HG03457 (cell line): Measurements from ENCODE around the gene PTPA.
"Not testable (repeated sequence)": the region's sequence is repeated elsewhere in the genome, so short reads cannot be mapped to it uniquely, and the experiment has no call there.

Experiments
- ATAC-seq: cut with Tn5 transposase; IDR thresholded peaks from one replicate; pipeline ENCODE4 v1.9.1; 2021; ENCODE audit warnings: moderate number of reproducible peaks; ENCODE audit not compliant: unreplicated experiment

The PTPA gene

DNA sequence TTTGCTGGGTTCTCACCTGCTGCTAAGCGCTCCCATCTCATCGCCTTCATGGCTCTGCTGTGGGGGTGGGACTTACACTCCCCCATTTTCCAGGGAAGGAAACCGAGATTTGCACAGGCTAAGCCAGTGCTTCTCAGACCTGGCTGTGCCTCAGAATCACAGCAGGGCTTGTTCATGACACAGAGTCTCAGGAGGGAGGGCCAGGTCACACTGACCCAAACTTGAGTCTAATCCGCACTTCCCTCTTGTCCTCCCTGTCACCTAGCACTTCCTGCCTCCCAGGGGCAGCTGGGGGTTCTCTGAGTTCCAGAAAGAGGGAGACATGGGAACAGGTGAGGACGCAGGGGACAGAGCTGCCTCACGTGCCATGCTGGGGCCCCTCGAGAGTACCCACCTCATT lies 82.4 kb downstream of the PTPA start:
- ATAC-seq = no peak

DNA sequence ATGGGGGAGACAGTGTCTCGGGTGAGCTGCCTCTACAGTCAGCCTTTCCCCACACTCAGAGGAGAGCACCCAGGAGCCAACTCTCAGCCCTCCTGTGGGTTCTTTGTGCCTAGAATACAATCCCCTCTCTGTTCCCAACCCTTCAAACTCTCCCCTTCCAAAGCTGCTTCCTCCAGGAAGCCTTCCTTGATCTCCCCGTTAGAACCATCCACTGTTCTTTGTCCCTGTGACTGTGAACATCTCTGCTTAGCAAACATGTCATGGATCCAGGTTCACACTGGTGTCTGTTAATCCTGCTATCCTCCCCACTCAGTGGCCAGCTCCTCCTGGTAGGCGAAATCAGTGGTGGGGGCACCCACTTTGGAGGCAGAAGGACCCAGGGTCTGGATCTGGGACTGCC lies 83.0 kb downstream of the PTPA start:
- no peak for ATAC-seq

- no peak for ATAC-seq
Measured at GRCh38 chr9:129195606-129196005, 84.4 kb downstream of the PTPA start.

- ATAC-seq = not testable (repeated sequence)
Measured at GRCh38 chr9:129197045-129197444, 85.8 kb downstream of the PTPA start.

DNA sequence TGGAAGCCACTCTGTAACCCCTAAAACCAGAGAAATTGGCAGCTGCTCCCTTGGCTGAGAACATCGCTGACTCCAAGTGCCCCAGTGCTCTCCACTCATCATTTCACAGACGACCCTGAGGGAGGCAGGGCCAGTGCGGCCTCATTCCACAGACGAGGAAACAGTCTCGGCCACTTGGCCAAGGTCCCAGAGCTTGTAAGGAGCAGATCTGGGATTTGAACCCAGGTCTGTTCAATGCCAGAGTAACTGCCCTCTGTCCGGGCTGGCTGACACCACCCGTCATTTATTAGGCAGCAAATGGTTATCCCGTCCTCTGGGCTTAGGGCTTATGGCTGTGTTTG lies 86.7 kb downstream of the PTPA start:
- no peak for ATAC-seq
